Breast epithelium (tissue), 4 donors: ENCODE measurements around the gene SDK1. TPM values are rescaled to one million over a fixed set of nuclear protein-coding genes. Genes with fewer than 3 reads are reported as not detected.

ENCODE experiments used
- DNase-seq, 2 donors: peaks; one replicate each; pipeline ENCODE4 v3.0.0-alpha.2; 2019; ENCODE audit warnings: low spot score in 2 of 2
- H3K27ac ChIP-seq, 2 donors: fragments of 200-600 bp; sonication (generic) in 1 of 2; one replicate each; pipeline ENCODE4 v1.5.1; 2016 to 2019; ENCODE audit warnings: mild to moderate bottlenecking in 1 of 2
- H3K27me3 ChIP-seq, 2 donors: fragments of 200-600 bp; sonication (generic) in 1 of 2; one replicate each; pipeline versions ENCODE4 v1.5.1 to v1.6.0; 2017 to 2019; ENCODE audit warnings: control low read depth in 1 of 2, mild to moderate bottlenecking in 1 of 2
- H3K36me3 ChIP-seq: fragments of 200-600 bp; one replicate; pipeline ENCODE4 v1.5.1; 2019
- H3K4me1 ChIP-seq, 2 donors: fragments of 200-600 bp; sonication (generic); one replicate each; pipeline ENCODE4 v1.5.1; 2016 to 2019; ENCODE audit warnings: control low read depth in 1 of 2
- H3K4me3 ChIP-seq, 3 donors: fragments of 200-600 bp; sonication (generic); 1 replicate in 2 of 3; 2 replicates in 1 of 3; pipeline ENCODE4 v1.5.1; 2016 to 2019; ENCODE audit warnings: mild to moderate bottlenecking in 3 of 3, moderate library complexity in 2 of 3
- H3K9me3 ChIP-seq, 2 donors: fragments of 200-600 bp; sonication (generic) in 1 of 2; one replicate each; pipeline ENCODE4 v1.5.1; 2016 to 2019; ENCODE audit warnings: control low read depth in 1 of 2
- POLR2A ChIP-seq: fragments of 450-650 bp; IDR thresholded peaks from one replicate; pipeline ENCODE4 v1.6.1; 2016; ENCODE audit warnings: antibody characterized with exemption, mild to moderate bottlenecking, moderate library complexity
- POLR2AphosphoS5 ChIP-seq, 3 donors: sonication (generic); formaldehyde crosslinking; IDR thresholded peaks; one replicate each; pipeline ENCODE4 v1.6.1; 2017; ENCODE audit warnings: antibody characterized with exemption in 3 of 3
- intact Hi-C: fragments of 100-400 bp; cut with DNase I; formaldehyde crosslinking; loops from one replicate; pipeline ENCODE4 v1.15.1; 2023; ENCODE audit warnings: low total_unique reads
- total RNA-seq, 3 donors: library from RNA; depleted of rRNA; stranded (reverse); fragments of >200 nt; gene quantifications; one replicate each; pipeline ENCODE4 v1.1.0, GENCODE V29; 2016
- TF ChIP-seq, protein P1 (sequence below), 3 donors: fragments of 450-650 bp; IDR thresholded peaks; one replicate each; pipeline ENCODE4 v1.5.1; 2016 to 2017; ENCODE audit warnings: antibody characterized with exemption in 3 of 3, mild to moderate bottlenecking in 3 of 3, moderate library complexity in 3 of 3

SDK1 gene
- total RNA-seq, 3 donors from 2014 or later: 3.7 to 18.2 (median 6.6) TPM

DNA sequence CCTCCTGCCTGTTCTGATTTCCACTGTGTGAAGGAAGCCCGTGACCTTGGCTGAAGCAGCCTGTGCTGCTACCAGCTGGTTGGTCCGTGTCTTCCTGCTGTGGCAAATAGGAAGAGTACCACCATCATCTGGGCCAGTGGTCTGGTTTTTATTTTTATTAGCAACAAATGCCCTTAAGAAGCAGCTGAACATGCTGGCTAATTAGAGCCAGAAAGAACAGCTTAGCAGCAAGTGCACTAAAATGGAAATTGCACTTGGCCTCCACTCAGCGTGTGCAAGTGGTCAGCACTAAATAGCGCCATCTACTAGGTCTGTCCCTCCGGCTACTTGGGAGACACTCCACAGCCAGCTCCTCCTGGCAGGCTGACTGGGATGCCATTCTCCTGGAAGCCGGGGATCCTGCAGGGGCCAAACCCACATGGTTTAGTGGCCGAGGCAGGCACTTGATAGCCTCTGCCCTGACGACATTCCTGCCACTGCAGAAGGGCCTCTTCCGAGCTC is 690.7 kb downstream of the SDK1 start:
- H3K4me3 ChIP-seq: no peak overlapping the region
- no peaks in the 10 kb centered on the region for H3K27me3 ChIP-seq
- H3K27ac ChIP-seq: no peak overlapping the region
- intact Hi-C loops: no loop called here
- no peak for DNase-seq
- H3K36me3 ChIP-seq: no peaks in the 10 kb centered on the region
- H3K4me1 ChIP-seq: no peaks in the 10 kb centered on the region
- no peaks in the 10 kb centered on the region for H3K9me3 ChIP-seq
- TF ChIP-seq, protein P1, sequence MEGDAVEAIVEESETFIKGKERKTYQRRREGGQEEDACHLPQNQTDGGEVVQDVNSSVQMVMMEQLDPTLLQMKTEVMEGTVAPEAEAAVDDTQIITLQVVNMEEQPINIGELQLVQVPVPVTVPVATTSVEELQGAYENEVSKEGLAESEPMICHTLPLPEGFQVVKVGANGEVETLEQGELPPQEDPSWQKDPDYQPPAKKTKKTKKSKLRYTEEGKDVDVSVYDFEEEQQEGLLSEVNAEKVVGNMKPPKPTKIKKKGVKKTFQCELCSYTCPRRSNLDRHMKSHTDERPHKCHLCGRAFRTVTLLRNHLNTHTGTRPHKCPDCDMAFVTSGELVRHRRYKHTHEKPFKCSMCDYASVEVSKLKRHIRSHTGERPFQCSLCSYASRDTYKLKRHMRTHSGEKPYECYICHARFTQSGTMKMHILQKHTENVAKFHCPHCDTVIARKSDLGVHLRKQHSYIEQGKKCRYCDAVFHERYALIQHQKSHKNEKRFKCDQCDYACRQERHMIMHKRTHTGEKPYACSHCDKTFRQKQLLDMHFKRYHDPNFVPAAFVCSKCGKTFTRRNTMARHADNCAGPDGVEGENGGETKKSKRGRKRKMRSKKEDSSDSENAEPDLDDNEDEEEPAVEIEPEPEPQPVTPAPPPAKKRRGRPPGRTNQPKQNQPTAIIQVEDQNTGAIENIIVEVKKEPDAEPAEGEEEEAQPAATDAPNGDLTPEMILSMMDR (IDR thresholded peaks at IDR 0.05): no peak
- TF ChIP-seq POLR2AphosphoS5 (IDR thresholded peaks at IDR 0.05) (no peak), POLR2A (no peak)

DNA sequence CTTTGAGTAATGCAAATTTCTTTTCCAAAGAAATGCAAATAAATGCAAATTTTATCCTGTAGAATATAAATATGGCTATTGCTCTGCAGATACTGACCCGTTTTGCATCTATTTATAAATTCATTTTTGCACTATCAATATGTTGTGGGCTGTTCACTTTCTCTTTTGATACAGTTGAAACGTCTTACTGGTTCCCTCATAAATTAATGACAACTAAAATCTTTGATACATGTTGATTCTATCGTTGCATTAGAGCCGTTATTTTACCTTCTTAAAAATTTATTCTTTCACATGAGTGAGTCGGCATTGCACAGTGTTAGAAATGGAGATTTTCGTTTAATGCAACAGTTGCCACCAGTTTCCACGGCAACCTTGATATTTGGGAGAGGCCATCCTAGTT is 691.8 kb downstream of the SDK1 start:
- H3K36me3 ChIP-seq: no peaks in the 10 kb centered on the region
- no peaks in the 10 kb centered on the region for H3K9me3 ChIP-seq
- H3K27me3 ChIP-seq: no peaks in the 10 kb centered on the region
- no peak overlapping the region for H3K27ac ChIP-seq
- H3K4me3 ChIP-seq: no peak overlapping the region
- no peaks in the 10 kb centered on the region for H3K4me1 ChIP-seq
- no peak for DNase-seq
- no peak for TF ChIP-seq POLR2A
- TF ChIP-seq POLR2AphosphoS5 (IDR thresholded peaks at IDR 0.05): no peak
- TF ChIP-seq, protein P1 (IDR thresholded peaks at IDR 0.05): no peak
- intact Hi-C loops: no loop called here

DNA sequence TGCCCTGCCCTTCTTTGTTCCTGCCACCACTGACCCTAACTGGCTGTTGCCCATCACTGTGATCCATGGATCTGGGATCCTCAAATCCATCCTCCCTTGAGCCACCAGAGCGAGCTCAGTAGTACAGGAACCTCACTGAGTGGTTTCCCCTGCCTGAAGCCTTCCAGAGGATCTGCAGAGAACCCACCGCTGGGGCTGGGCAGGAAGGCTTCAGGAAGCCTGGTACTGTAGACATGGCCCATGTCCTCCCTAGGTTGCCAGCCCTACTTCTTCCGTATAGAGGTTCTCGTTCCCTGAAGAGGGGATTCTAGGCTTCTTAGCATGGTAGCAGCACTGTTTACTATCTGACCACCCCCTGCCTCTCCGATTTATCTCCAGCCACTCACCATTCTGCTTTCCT is 693.7 kb downstream of the SDK1 start:
- H3K27ac ChIP-seq: no peak overlapping the region
- no peaks in the 10 kb centered on the region for H3K36me3 ChIP-seq
- intact Hi-C loops: no loop called here
- TF ChIP-seq, protein P1 (IDR thresholded peaks at IDR 0.05): no peak
- TF ChIP-seq POLR2A (no peak), POLR2AphosphoS5 (IDR thresholded peaks at IDR 0.05) (no peak)
- H3K4me3 ChIP-seq: no peak overlapping the region
- no peaks in the 10 kb centered on the region for H3K9me3 ChIP-seq
- no peak for DNase-seq
- no peaks in the 10 kb centered on the region for H3K4me1 ChIP-seq
- no peaks in the 10 kb centered on the region for H3K27me3 ChIP-seq

DNA sequence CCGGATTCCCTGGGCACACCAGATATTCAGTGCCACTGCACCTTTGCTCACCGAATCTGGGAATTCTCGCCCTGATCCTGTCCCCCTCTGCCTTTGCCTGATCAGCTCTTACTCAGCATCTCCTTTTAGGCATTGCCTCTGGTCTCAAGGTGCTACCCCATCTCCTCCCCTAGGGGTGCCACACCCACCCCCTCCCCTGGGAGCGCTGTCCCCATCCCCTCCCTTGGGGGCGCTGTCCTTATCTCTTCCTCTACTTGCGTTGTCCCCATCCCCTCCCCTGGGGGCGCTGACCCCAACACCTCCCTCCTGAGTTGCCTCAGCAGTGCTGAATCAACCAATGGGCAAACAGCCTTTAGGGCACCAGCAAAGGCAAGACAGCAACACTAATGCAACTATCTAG is 694.1 kb downstream of the SDK1 start:
- H3K4me3 ChIP-seq: no peak overlapping the region
- no peaks in the 10 kb centered on the region for H3K36me3 ChIP-seq
- no peak for TF ChIP-seq POLR2A
- no peak for TF ChIP-seq POLR2AphosphoS5 (IDR thresholded peaks at IDR 0.05)
- TF ChIP-seq, protein P1 (IDR thresholded peaks at IDR 0.05): no peak
- H3K9me3 ChIP-seq: no peaks in the 10 kb centered on the region
- H3K4me1 ChIP-seq: no peaks in the 10 kb centered on the region
- intact Hi-C loops: no loop called here
- H3K27ac ChIP-seq: no peak overlapping the region
- no peaks in the 10 kb centered on the region for H3K27me3 ChIP-seq
- no peak for DNase-seq

DNA sequence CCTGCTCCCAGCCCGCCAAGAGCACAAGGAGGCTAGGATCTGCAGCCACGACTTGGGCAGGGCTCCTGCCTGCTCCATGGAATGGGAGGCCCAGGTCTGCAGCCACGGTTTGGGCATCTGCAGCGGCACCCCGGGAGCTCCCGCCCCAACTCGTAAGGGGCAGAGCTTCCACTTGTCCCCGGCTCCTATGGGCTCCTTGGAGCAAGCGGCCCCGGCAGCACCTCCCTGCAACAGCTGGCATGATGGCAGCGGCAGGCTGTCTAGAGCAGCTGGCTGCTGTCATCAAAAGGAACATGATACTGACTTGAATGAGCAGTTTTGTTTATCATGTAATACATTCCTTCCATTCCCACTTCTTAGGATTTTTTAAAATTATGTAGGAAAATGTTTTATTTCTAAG is 697.0 kb downstream of the SDK1 start:
- DNase-seq: no peak
- TF ChIP-seq, protein P1 (IDR thresholded peaks at IDR 0.05): no peak
- no peak for TF ChIP-seq POLR2A
- TF ChIP-seq POLR2AphosphoS5 (IDR thresholded peaks at IDR 0.05): no peak
- Histone ChIP-seq H3K27ac (no peak overlapping the region), H3K9me3 (no peaks in the 10 kb centered on the region), H3K4me1 (no peaks in the 10 kb centered on the region), H3K27me3 (no peaks in the 10 kb centered on the region), H3K36me3 (no peaks in the 10 kb centered on the region), H3K4me3 (no peak overlapping the region)
- intact Hi-C loops: no loop called here
